D341Med (cell line): ENCODE measurements around the gene KHDRBS2.
"Not testable (repeated sequence)": the region's sequence is repeated elsewhere in the genome, so short reads cannot be mapped to it uniquely, and the experiment has no call there.

Experiments used
- DNase-seq: peaks from one replicate; pipeline ENCODE4 v3.0.0; 2012; ENCODE audit warnings: low spot score

Gene KHDRBS2

DNA sequence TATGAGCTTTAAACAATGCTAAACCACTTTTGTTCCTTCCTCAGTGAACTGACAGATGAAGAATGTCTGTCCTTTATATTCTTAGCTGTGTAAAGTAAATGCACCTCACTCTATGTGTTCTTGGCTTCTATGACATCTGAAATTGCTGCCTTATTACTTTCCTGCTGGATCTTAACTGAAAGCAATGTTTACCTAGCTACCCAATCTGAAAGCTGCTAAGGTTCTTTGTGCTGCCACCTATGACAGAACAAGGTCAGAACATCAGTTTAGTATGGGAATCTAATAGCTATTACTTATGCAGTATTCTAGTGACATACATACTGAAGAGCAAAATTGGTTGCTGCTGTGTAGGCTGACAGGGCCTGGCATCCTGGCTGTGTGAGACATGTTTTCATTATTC is 444.1 kb downstream of the KHDRBS2 start:
- no peak for DNase-seq

GRCh38 chr6:61835237-61835636 is 450.8 kb downstream of the KHDRBS2 start:
- no peak for DNase-seq

- DNase-seq: no peak
Observed at GRCh38 chr6:61833176-61833755, 452.8 kb downstream of the KHDRBS2 start.

- no peak for DNase-seq
Observed at GRCh38 chr6:61817716-61818115, 468.3 kb downstream of the KHDRBS2 start.

DNA sequence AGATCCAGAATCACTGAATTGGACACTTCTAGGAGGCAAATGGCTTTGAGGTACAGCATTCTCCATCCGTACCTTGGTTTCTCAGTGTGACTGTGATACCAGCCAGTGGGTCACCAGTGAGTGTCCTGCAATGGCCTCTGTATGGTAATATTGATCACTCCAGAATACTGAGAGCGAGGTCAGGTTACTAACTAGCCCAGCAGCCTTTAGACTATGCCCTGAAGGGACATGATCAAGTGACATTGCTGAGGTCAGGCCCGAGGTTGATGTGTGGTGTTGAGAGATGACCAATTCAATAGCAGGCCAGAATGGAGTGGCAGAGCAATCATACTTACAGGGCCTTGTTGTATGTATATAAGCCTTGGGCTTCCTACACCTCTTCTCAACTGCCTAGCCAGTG is 476.0 kb downstream of the KHDRBS2 start:
- no peak for DNase-seq

- peak; percentile 36 for DNase-seq
Observed at GRCh38 chr6:61809004-61809595, 476.9 kb downstream of the KHDRBS2 start.

- no peak for DNase-seq
Observed at GRCh38 chr6:61787998-61788397, 498.0 kb downstream of the KHDRBS2 start.

- DNase-seq: not testable (repeated sequence)
Observed at GRCh38 chr6:61769446-61769845, 516.6 kb downstream of the KHDRBS2 start.

DNA sequence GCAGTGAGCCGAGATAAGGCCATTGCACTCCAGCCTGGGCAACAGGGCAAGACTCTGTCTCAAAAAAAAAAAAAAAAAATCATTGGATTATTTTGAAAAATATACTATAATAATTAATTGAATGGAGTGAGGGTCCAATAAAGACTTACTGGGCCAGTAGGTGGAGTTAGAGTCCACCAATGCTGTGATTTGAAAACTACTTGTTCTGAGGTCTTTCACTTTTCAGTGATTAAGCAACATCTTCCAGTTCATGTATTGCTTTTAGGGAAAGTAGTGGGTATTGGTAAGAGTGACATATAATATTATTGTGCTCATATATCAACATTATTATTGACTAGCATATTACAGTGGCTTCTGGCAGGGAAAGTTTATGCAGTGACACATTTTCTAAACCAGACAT is 530.3 kb downstream of the KHDRBS2 start:
- no peak for DNase-seq

DNA sequence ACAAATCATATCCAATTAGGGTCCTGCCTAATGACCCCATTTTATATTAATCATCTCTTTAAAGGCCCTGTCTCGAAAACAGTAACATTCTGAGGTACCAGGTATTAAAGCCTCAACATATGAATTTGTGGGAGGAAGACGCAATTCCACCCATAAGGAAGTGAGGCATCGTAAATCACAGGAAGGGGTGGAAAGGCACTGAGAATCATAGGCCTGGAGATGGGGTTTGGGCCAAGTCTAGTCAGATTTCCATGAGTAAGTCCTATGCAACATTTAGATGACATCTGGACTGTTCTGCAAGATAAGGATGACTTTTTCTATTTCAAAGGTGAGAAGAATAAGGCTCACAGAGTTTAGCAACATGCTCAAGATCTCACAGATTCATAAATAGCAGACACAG is 534.0 kb downstream of the KHDRBS2 start:
- DNase-seq: no peak

DNA sequence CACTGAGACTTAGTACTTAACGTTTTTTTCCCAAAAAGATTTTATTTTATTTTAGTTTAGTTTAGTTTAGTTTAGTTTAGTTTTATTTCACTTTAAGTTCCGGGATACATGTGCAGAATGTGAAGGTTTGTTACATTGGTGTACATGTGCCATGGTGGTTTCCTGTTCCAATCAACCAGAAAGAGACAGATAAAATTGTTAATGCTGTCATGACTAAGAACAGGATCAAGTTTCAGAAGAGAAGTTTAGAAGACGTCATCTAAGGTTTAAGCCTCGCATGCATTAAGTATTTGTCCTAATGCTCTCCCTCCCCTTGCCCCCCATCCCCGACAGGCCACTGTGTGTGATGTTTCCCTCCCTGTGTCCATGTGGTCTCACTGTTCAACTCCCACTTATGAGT is 540.0 kb downstream of the KHDRBS2 start:
- no peak for DNase-seq

GRCh38 chr6:61711849-61712248 is 574.2 kb downstream of the KHDRBS2 start:
- DNase-seq: peak; percentile 14

GRCh38 chr6:61688165-61688564 is 597.9 kb downstream of the KHDRBS2 start:
- no peak for DNase-seq

GRCh38 chr6:61682562-61682961 is 603.5 kb downstream of the KHDRBS2 start:
- DNase-seq: no peak

- no peak for DNase-seq
Observed at GRCh38 chr6:61679625-61680024, 606.4 kb downstream of the KHDRBS2 start.

DNA sequence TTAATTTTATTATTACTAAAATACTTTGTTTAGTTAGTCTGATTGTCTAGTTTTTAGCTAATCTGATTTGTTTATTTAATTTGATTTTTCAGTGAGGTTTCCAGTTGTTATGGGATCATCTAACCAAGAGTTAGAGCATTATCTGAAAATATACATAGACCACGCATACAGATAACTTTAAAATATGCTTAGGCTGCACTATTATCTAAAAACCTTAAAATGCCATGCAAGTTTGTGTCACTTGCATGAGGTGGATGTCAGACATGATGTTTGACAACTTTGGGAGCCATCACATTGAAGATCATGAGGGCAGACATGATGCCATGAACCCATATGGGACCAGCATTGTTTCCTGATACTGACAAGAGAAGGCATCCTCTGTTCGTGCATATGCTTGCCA is 610.3 kb downstream of the KHDRBS2 start:
- no peak for DNase-seq

DNA sequence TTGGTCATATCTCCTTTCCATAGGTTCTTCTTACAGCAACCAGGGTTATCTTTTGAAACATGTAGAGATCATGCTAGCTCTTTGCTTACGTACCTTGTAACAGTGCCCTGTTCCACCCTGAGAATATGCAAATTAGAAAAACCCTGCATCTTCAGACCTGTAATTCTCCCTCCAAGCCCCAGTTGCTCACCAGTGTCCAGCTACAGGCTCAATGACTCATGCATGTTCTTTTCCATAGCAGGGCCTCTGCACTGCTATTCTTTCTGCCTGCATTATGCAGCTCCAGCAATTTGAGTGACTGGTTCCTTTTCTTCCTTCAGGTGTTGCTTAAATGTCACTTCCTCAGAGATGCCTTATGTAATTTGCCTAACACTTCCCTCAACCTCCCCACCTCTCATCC is 636.2 kb downstream of the KHDRBS2 start:
- DNase-seq: no peak

GRCh38 chr6:61640463-61640862 is 645.6 kb downstream of the KHDRBS2 start:
- DNase-seq: no peak
